A673 (cell line): ENCODE measurements around the gene KRTAP13-2. TPM values are rescaled to one million over a fixed set of nuclear protein-coding genes. Genes with fewer than 3 reads are reported as not detected.

ENCODE experiments used
- BruUV-seq: library from RNA; stranded (reverse); fragments of 400-500 nt; replicated peaks from 2 replicates; lab custom pipeline; 2021; lab: Mats Ljungman, UMichigan
- CTCF ChIA-PET: fragments of 300-600 bp; sonication (Branson Sonifier 250); formaldehyde crosslinking; loops from one replicate; lab custom pipeline; 2022; ENCODE audit warnings: antibody characterized with exemption; lab: Charles Lee
- POLR2A ChIA-PET: fragments of 300-600 bp; sonication (Branson Sonifier 250); formaldehyde crosslinking; loops from one replicate; lab custom pipeline; 2022; ENCODE audit warnings: antibody characterized with exemption; ENCODE audit not compliant: low non-redundant PET; lab: Charles Lee
- DNase-seq: peaks from one replicate; pipeline ENCODE4 v3.0.0-alpha.2; 2015; ENCODE audit warnings: low spot score
- H3K27ac ChIP-seq: fragments of 200-600 bp; sonication (generic); 2 replicates; pipeline ENCODE4 v1.5.1; 2016; ENCODE audit warnings: mixed run types, low read depth, mild to moderate bottlenecking, mixed read lengths, antibody characterized with exemption, low read length; ENCODE audit not compliant: poor library complexity, severe bottlenecking
- H3K27me3 ChIP-seq: fragments of 200-600 bp; sonication (generic); replicated peaks from 2 replicates; pipeline ENCODE4 v1.6.1; 2017; ENCODE audit warnings: mixed run types, low read depth, mild to moderate bottlenecking, mixed read lengths, antibody characterized with exemption, low read length; ENCODE audit not compliant: insufficient read depth, poor library complexity
- H3K36me3 ChIP-seq: fragments of 200-600 bp; sonication (generic); 2 replicates; pipeline ENCODE4 v1.6.1; 2016; ENCODE audit warnings: mixed run types, mild to moderate bottlenecking, mixed read lengths, antibody characterized with exemption, low read length; ENCODE audit not compliant: insufficient read depth, poor library complexity, severe bottlenecking
- H3K4me1 ChIP-seq: fragments of 200-600 bp; sonication (generic); 2 replicates; pipeline ENCODE4 v1.6.1; 2017; ENCODE audit warnings: mixed run types, mild to moderate bottlenecking, mixed read lengths, antibody characterized with exemption, low read length; ENCODE audit not compliant: insufficient read depth, poor library complexity, severe bottlenecking
- H3K4me3 ChIP-seq: fragments of 200-600 bp; sonication (generic); 2 replicates; pipeline ENCODE4 v1.5.1; 2016; ENCODE audit warnings: low read depth, mixed run types, mild to moderate bottlenecking, mixed read lengths, low read length; ENCODE audit not compliant: poor library complexity, severe bottlenecking
- H3K9me3 ChIP-seq: fragments of 200-600 bp; sonication (generic); 2 replicates; pipeline ENCODE4 v1.6.1; 2016; ENCODE audit warnings: mixed run types, low read depth, mild to moderate bottlenecking, mixed read lengths, antibody characterized with exemption, low read length; ENCODE audit not compliant: poor library complexity, severe bottlenecking
- EZH2 ChIP-seq: fragments of 200-600 bp; sonication (generic); IDR thresholded peaks from 2 replicates; pipeline ENCODE4 v1.6.1; 2017; ENCODE audit warnings: borderline replicate concordance, low read depth, mild to moderate bottlenecking, mixed read lengths, antibody characterized with exemption, low read length; ENCODE audit not compliant: poor library complexity, severe bottlenecking
- intact Hi-C: fragments of 100-400 bp; cut with micrococcal nuclease; formaldehyde crosslinking; loops from one replicate; pipeline ENCODE4 v1.10.0; 2022; ENCODE audit not compliant: unreplicated experiment
- total RNA-seq: library from RNA; stranded (reverse); gene quantifications from 2 replicates; pipeline ENCODE4 v1.2.3, GENCODE V29; 2021
- TF ChIP-seq, protein P1 (sequence below): fragments of 300-800, 200-600 bp; sonication (generic); conservative IDR thresholded peaks from 2 replicates; pipeline ENCODE4 v1.5.1; 2017; ENCODE audit warnings: low read depth, mild to moderate bottlenecking, antibody characterized with exemption, low read length, moderate library complexity, mixed read lengths

Gene KRTAP13-2
- total RNA-seq, 1 experiment from 2014 or later: not detected

- H3K36me3 ChIP-seq: no peaks in the 10 kb centered on the region
- no peak within 1 kb of the TSS for H3K4me3 ChIP-seq
- TF ChIP-seq, protein P1, sequence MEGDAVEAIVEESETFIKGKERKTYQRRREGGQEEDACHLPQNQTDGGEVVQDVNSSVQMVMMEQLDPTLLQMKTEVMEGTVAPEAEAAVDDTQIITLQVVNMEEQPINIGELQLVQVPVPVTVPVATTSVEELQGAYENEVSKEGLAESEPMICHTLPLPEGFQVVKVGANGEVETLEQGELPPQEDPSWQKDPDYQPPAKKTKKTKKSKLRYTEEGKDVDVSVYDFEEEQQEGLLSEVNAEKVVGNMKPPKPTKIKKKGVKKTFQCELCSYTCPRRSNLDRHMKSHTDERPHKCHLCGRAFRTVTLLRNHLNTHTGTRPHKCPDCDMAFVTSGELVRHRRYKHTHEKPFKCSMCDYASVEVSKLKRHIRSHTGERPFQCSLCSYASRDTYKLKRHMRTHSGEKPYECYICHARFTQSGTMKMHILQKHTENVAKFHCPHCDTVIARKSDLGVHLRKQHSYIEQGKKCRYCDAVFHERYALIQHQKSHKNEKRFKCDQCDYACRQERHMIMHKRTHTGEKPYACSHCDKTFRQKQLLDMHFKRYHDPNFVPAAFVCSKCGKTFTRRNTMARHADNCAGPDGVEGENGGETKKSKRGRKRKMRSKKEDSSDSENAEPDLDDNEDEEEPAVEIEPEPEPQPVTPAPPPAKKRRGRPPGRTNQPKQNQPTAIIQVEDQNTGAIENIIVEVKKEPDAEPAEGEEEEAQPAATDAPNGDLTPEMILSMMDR: no peak
- no peak for TF ChIP-seq EZH2
- ChIA-PET CTCF (no interaction called here), POLR2A (no interaction called here)
- BruUV-seq: no TSS peak
- no peaks in the 10 kb centered on the region for H3K9me3 ChIP-seq
- no peak within 1 kb of the TSS for H3K27ac ChIP-seq
- H3K4me1 ChIP-seq: no peaks in the 10 kb centered on the region
- no peak for DNase-seq
- intact Hi-C loops: no loop called here
- peaks cover 4% of the 10 kb centered on the region for H3K27me3 ChIP-seq
These were observed 23.7 kb upstream of the KRTAP13-2 start, which contains the start of gene KRTAP13-1 for GRCh38 chr21:30395731-30396130. Gene KRTAP13-1, plus strand, starts transcription at chr21:30396031. Its CDS starts 56 bp downstream, at chr21:30396087.

DNA sequence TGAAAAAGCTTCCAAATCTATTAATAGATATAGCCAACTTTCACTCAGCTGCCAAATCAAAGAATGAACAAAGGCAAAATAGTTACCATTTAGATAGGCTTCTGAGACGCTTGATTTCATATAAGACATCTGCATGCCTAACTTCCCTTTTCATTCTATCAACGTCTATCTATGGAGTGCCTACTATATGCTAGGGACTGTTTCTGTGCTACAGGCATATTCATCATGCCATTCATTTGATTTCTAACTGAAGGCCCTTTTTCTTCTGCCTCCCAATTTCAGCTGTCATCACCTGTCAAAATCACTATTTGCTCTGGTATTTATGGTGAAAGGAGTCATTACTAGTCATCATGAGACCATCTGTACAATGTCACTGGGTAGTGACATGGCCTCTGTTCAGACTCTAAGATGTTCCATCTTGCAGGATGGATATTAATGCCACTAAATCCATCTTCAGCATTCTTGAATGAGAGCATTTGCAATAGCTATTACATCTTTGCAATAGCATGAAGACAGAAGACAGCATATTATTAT is 19.5 kb upstream of the KRTAP13-2 start:
- H3K27me3 ChIP-seq: no peaks in the 10 kb centered on the region
- no TSS peak for BruUV-seq
- ChIA-PET POLR2A (no interaction called here), CTCF (no interaction called here)
- no peak overlapping the region for H3K4me3 ChIP-seq
- TF ChIP-seq, protein P1: no peak
- TF ChIP-seq EZH2: no peak
- intact Hi-C loops: no loop called here
- no peak for DNase-seq
- no peaks in the 10 kb centered on the region for H3K4me1 ChIP-seq
- no peak overlapping the region for H3K27ac ChIP-seq
- no peaks in the 10 kb centered on the region for H3K36me3 ChIP-seq
- no peaks in the 10 kb centered on the region for H3K9me3 ChIP-seq

GRCh38 chr21:30382201-30382600 is 10.1 kb upstream of the KRTAP13-2 start:
- intact Hi-C loops: no loop called here
- no peaks in the 10 kb centered on the region for H3K27me3 ChIP-seq
- CTCF ChIA-PET: no interaction called here

More at GRCh38 chr21:30382201-30382600, 10.1 kb upstream of the KRTAP13-2 start:
- Histone ChIP-seq H3K27ac (no peak overlapping the region), H3K9me3 (no peaks in the 10 kb centered on the region), H3K4me3 (no peak overlapping the region), H3K36me3 (no peaks in the 10 kb centered on the region), H3K4me1 (no peaks in the 10 kb centered on the region)
- TF ChIP-seq, protein P1: no peak
- no peak for TF ChIP-seq EZH2
- no TSS peak for BruUV-seq
- DNase-seq: no peak
- POLR2A ChIA-PET: no interaction called here
